GM12865 (cell line): ENCODE data around the gene ELMO1.

ENCODE experiments used
- DNase-seq: peaks from one replicate; pipeline ENCODE4 v3.0.0; 2010; ENCODE audit warnings: low read depth
- H3K4me3 ChIP-seq: 2 replicates; pipeline ENCODE4 v1.5.1; 2011; ENCODE audit warnings: mild to moderate bottlenecking, low read depth, low read length, control low read depth
- CTCF ChIP-seq: IDR thresholded peaks from 2 replicates; pipeline ENCODE4 v1.5.1; 2011; ENCODE audit warnings: low read length, control low read depth, low read depth, inconsistent platforms; ENCODE audit not compliant: insufficient read depth; ENCODE audit errors: missing control alignments

Gene ELMO1

GRCh38 chr7:37180828-37181549, 267.7 kb downstream of the ELMO1 start:
- no peak for DNase-seq
- no peak for TF ChIP-seq CTCF
- H3K4me3 ChIP-seq = no peak overlapping the region

GRCh38 chr7:37176079-37176478, 272.6 kb downstream of the ELMO1 start:
- no peak for DNase-seq

GRCh38 chr7:37174460-37174859, 274.2 kb downstream of the ELMO1 start:
- no peak overlapping the region for H3K4me3 ChIP-seq
- no peak for TF ChIP-seq CTCF
- no peak for DNase-seq

More at GRCh38 chr7:37176079-37176478, 272.6 kb downstream of the ELMO1 start:
- no peak for TF ChIP-seq CTCF
- no peak overlapping the region for H3K4me3 ChIP-seq

DNA sequence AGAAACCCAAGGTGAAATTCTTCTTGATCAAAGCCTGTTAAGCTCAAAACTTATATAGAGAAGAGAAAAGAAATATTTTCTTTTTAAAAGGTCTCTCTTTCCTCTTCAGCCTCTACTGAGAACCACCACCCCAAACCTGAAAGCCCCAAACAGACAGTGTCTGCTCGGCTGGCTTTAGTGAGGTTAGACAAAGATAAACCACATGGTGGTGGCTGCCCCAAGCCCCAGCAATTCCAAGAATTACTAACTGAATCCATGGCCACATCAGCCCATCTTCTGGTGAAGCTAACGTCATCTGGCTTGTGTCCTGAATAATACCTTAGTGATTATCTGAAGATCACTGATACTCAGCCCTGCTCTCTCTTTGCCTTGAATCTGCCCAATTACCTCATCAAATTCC, 275.0 kb downstream of the ELMO1 start:
- no peak overlapping the region for H3K4me3 ChIP-seq
- no peak for TF ChIP-seq CTCF
- DNase-seq = no peak

DNA sequence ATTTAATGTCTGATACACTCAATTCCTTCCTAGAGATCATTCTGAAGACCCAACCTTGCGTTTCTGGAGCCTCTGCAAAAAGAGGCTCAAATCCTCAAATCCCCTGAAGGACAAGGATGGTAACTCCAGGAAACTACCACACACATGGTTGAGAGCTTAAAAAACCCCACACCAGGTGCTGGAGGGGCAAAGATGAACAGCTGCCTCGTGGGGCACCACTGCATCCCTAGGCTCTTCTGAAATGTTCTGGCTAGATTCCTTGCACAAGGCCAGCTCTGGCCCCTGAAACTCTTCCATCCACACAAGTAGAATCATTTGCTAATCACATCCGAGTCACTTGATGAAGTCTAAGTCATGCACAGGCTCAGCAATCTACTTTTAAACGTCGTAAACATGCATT, 286.6 kb downstream of the ELMO1 start:
- TF ChIP-seq CTCF = no peak
- no peak for DNase-seq

GRCh38 chr7:37160656-37161055, 288.0 kb downstream of the ELMO1 start:
- TF ChIP-seq CTCF = no peak
- no peak overlapping the region for H3K4me3 ChIP-seq
- DNase-seq = no peak

More for the DNA sequence above, 286.6 kb downstream of the ELMO1 start:
- no peak overlapping the region for H3K4me3 ChIP-seq

DNA sequence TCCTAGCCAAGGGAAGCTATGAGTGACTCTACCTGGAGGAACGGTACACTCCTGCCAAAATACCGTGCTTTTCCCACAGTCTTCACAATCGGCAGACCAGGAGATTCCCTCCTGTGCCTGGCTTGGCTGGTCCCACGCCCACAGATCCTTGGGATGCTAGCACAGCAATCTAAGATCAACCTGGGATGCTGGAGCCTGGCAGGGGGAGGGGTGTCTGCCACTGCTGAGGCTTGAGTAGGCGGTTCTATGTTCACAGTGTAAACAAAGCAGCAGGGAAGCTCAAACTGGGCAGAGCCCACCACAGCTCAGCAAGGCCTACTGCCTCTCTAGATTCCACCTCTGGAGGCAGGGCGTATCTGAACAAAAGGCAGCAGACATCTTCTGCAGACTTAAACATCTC, 295.3 kb downstream of the ELMO1 start:
- no peak for DNase-seq
- no peak overlapping the region for H3K4me3 ChIP-seq
- TF ChIP-seq CTCF = no peak
